Activated CD4-positive, CD25-positive, alpha-beta regulatory T cell treated with anti-CD3 and anti-CD28 coated beads, Interleukin-2, amount 50 U/mL, for 24 hours (primary cell): Measurements from ENCODE around the gene CKS2.

ENCODE experiments used
- ATAC-seq, 2 donors: fragments of 150-1000 bp; cut with Tn5 transposase; one replicate each; pipeline ENCODE4 v1.10.0; 2021; ENCODE audit warnings: mild to moderate bottlenecking in 1 of 2, moderate library complexity in 1 of 2

Gene CKS2

GRCh38 chr9:89351584-89352300 is 40.7 kb downstream of the CKS2 start:
- ATAC-seq: no peak

- no peak for ATAC-seq
Measured at GRCh38 chr9:89352451-89352850, 41.5 kb downstream of the CKS2 start.

- no peak for ATAC-seq
Measured at GRCh38 chr9:89352874-89353649, 42.1 kb downstream of the CKS2 start.

- ATAC-seq: no peak
Measured at GRCh38 chr9:89353989-89354388, 43.0 kb downstream of the CKS2 start.

GRCh38 chr9:89354471-89354870 is 43.5 kb downstream of the CKS2 start:
- ATAC-seq: no peak

- no peak for ATAC-seq
Measured at GRCh38 chr9:89356782-89357181, 45.8 kb downstream of the CKS2 start.

- no peak for ATAC-seq
Measured at GRCh38 chr9:89357331-89358197, 46.6 kb downstream of the CKS2 start.

- no peak for ATAC-seq
Measured at GRCh38 chr9:89358376-89358916, 47.5 kb downstream of the CKS2 start.

GRCh38 chr9:89358985-89359384 is 48.0 kb downstream of the CKS2 start:
- ATAC-seq: no peak

GRCh38 chr9:89359751-89360261 is 48.8 kb downstream of the CKS2 start:
- ATAC-seq: peak in 1 of 2 donors; percentile 27

GRCh38 chr9:89360465-89360864 is 49.5 kb downstream of the CKS2 start:
- ATAC-seq: no peak

- ATAC-seq: no peak
Measured at GRCh38 chr9:89361031-89361430, 50.0 kb downstream of the CKS2 start.

- no peak for ATAC-seq
Measured at GRCh38 chr9:89361816-89362646, 51.0 kb downstream of the CKS2 start.

- ATAC-seq: no peak
Measured at GRCh38 chr9:89362647-89363310, 51.8 kb downstream of the CKS2 start.

- ATAC-seq: no peak
Measured at GRCh38 chr9:89363311-89363670, 52.3 kb downstream of the CKS2 start.

- no peak for ATAC-seq
Measured at GRCh38 chr9:89363921-89364665, 53.1 kb downstream of the CKS2 start.

GRCh38 chr9:89364666-89365531 is 53.9 kb downstream of the CKS2 start:
- no peak for ATAC-seq

GRCh38 chr9:89365532-89365912 is 54.5 kb downstream of the CKS2 start:
- no peak for ATAC-seq
